GM21737 (cell line): Measurements from ENCODE around the gene CCNY.

ENCODE experiments used
- ATAC-seq: cut with Tn5 transposase; IDR thresholded peaks from one replicate; pipeline ENCODE4 v1.9.1; 2021; ENCODE audit warnings: mild to moderate bottlenecking, moderate library complexity; ENCODE audit not compliant: unreplicated experiment

The CCNY gene

GRCh38 chr10:35423505-35424306, 87.4 kb downstream of the CCNY start:
- no peak for ATAC-seq

GRCh38 chr10:35424680-35425285, 88.5 kb downstream of the CCNY start:
- no peak for ATAC-seq

GRCh38 chr10:35425595-35425994, 89.3 kb downstream of the CCNY start:
- no peak for ATAC-seq

GRCh38 chr10:35426657-35427056, 90.3 kb downstream of the CCNY start:
- ATAC-seq, result no peak

GRCh38 chr10:35427543-35427942, 91.2 kb downstream of the CCNY start:
- ATAC-seq, result no peak

GRCh38 chr10:35428521-35428920, 92.2 kb downstream of the CCNY start:
- no peak for ATAC-seq

GRCh38 chr10:35432781-35433338, 96.6 kb downstream of the CCNY start:
- no peak for ATAC-seq

GRCh38 chr10:35433851-35434426, 97.6 kb downstream of the CCNY start:
- no peak for ATAC-seq

- no peak for ATAC-seq
These were observed 98.2 kb downstream of the CCNY start for GRCh38 chr10:35434533-35434932.

- no peak for ATAC-seq
These were observed 99.5 kb downstream of the CCNY start for GRCh38 chr10:35435824-35436223.

GRCh38 chr10:35437829-35438228, 101.5 kb downstream of the CCNY start:
- ATAC-seq, result no peak

- ATAC-seq, result no peak
These were observed 102.6 kb downstream of the CCNY start for GRCh38 chr10:35438718-35439571.

GRCh38 chr10:35440016-35440415, 103.7 kb downstream of the CCNY start:
- no peak for ATAC-seq

- ATAC-seq, result no peak
These were observed 105.7 kb downstream of the CCNY start for GRCh38 chr10:35442028-35442427.

- no peak for ATAC-seq
These were observed 106.3 kb downstream of the CCNY start for GRCh38 chr10:35442592-35442991.

- ATAC-seq, result no peak
These were observed 107.5 kb downstream of the CCNY start for GRCh38 chr10:35443858-35444257.

GRCh38 chr10:35445150-35445884, 109.0 kb downstream of the CCNY start:
- ATAC-seq, result no peak

GRCh38 chr10:35446439-35446838, 110.1 kb downstream of the CCNY start:
- no peak for ATAC-seq

- no peak for ATAC-seq
These were observed 111.5 kb downstream of the CCNY start for GRCh38 chr10:35447693-35448407.
